GM13976 (cell line): Measurements from ENCODE around the gene TBCC.

ENCODE experiments used
- DNase-seq: peaks from one replicate; pipeline ENCODE4 v3.0.0; 2012; ENCODE audit warnings: low spot score
- CTCF ChIP-seq: IDR thresholded peaks from 2 replicates; pipeline ENCODE4 v1.5.1; 2012; ENCODE audit warnings: borderline replicate concordance, mild to moderate bottlenecking; ENCODE audit not compliant: insufficient read depth; ENCODE audit errors: extremely low read depth, missing control alignments, control extremely low read depth
- in situ Hi-C: fragments of 300-500 bp; cut with MboI; formaldehyde crosslinking; loops from one replicate; pipeline ENCODE4 v1.12.0; 2022; ENCODE audit warnings: low sequenced_read_pairs, mixed read lengths, inconsistent platforms; ENCODE audit not compliant: unreplicated experiment

TBCC gene

GRCh38 chr6:42745640-42746462 is at the start of gene TBCC:
Gene TBCC (minus strand): TSS chr6:42746103. CDS start chr6:42746073, 30 bp downstream.
- no peak for TF ChIP-seq CTCF
- in situ Hi-C loops: no loop called here
- DNase-seq: peak; percentile 98

GRCh38 chr6:42795651-42796050 is 49.7 kb upstream of the TBCC start:
- in situ Hi-C loops: no loop called here
- no peak for DNase-seq
- no peak for TF ChIP-seq CTCF

- DNase-seq: no peak
- TF ChIP-seq CTCF: no peak
- in situ Hi-C loops: no loop called here
These were observed 45.9 kb upstream of the TBCC start for GRCh38 chr6:42791706-42792320.

GRCh38 chr6:42790549-42791181 is 44.8 kb upstream of the TBCC start:
- no peak for TF ChIP-seq CTCF
- in situ Hi-C loops: no loop called here
- no peak for DNase-seq

GRCh38 chr6:42788671-42789070 is 42.8 kb upstream of the TBCC start:
- in situ Hi-C loops: no loop called here
- no peak for DNase-seq
- no peak for TF ChIP-seq CTCF

GRCh38 chr6:42787063-42787472 is 41.2 kb upstream of the TBCC start:
- TF ChIP-seq CTCF: no peak
- in situ Hi-C loops: no loop called here
- no peak for DNase-seq
